ENCODE data around the gene PRR36. TPM values are rescaled to one million over a fixed set of nuclear protein-coding genes. Genes with fewer than 3 reads are reported as not detected.

The PRR36 gene
- polyA plus RNA-seq, 2 of the 4 experiments (the other 2 are of a cell fraction): 0.04 to 0.35 TPM

GRCh38 chr19:7920519-7921301 is 46.5 kb upstream of the PRR36 start:
- Histone ChIP-seq H3K9me3 (no peaks in the 10 kb centered on the region), H3K4me3 (peak overlapping the region; percentile 72), H3K4me1 (peaks cover 19% of the 10 kb centered on the region), H3K27ac (peak overlapping the region; percentile 95 to 96), H3K4me2 (peak overlapping the region; percentile 99)
- FAIRE-seq (no peak), DNase-seq (ENCODE audit: low read depth in 1 of 2, low spot score in 1 of 2) (peak; percentile 41 to 96), ATAC-seq (peak; percentile 4 to 48)
- WGBS (ENCODE audit: missing lambda C conversion rate): 9% methylated on average over 16 of the region's 62 CpGs
- POLR2A ChIA-PET: interaction anchor here (1.1 to 2.0 kb wide), 6 partner anchors 12 to 52 kb away, joined by 3 to 17 read pairs (median 8); partner anchors contain the start of genes MAP2K7 and TIMM44
- no peak for TF ChIP-seq TP53 (CRISPR knock-in tag; IDR thresholded peaks at IDR 0.05)
- TF ChIP-seq HDAC2 (IDR thresholded peaks at IDR 0.05): no peak
- no peak for TF ChIP-seq BHLHE40 (IDR thresholded peaks at IDR 0.05; ENCODE audit: low read depth, low read length)
- TF ChIP-seq BCL3 (IDR thresholded peaks at IDR 0.05): no peak
- no peak for TF ChIP-seq FOSL2 (IDR thresholded peaks at IDR 0.05)
- no peak for TF ChIP-seq FOSL2 (CRISPR knock-in tag; IDR thresholded peaks at IDR 0.05)
- TF ChIP-seq JUN (IDR thresholded peaks at IDR 0.05): peak in 1 of 2 experiments; percentile 4; a peak in 1 of 5 replicates
- CTCF ChIA-PET: interaction anchor here (1.3 to 2.7 kb wide), 5 partner anchors 9 to 68 kb away, joined by 4 to 10 read pairs (median 7); partner anchors contain the start of gene TIMM44

GRCh38 chr19:7919610-7920518 is 45.7 kb upstream of the PRR36 start, which contains the start of gene SNAPC2:
SNAPC2 (plus strand) TSS chr19:7920338; CDS start chr19:7920367, 29 bp downstream.
- Histone ChIP-seq H3K4me3 (peak within 1 kb of the TSS; percentile 72), H3K9me3 (no peaks in the 10 kb centered on the region), H3K4me1 (peaks cover 19% of the 10 kb centered on the region), H3K27ac (peak within 1 kb of the TSS; percentile 95 to 96), H3K4me2 (peak within 1 kb of the TSS; percentile 99)
- ATAC-seq (peak; percentile 27 to 71), DNase-seq (ENCODE audit: low read depth in 1 of 2, low spot score in 1 of 2) (peak; percentile 60 to 94), FAIRE-seq (no peak)
- ChIA-PET POLR2A (interaction anchor here (0.6 to 2.0 kb wide), 8 partner anchors 12 to 347 kb away, joined by 3 to 17 read pairs (median 3); partner anchors contain the start of genes MAP2K7 and TIMM44), CTCF (interaction anchor here (1.3 to 2.7 kb wide), 5 partner anchors 10 to 67 kb away, joined by 4 to 10 read pairs (median 7); partner anchors contain the start of gene TIMM44)
- 35% methylated on average over 18 of the region's 62 CpGs for WGBS (ENCODE audit: missing lambda C conversion rate)
- TF ChIP-seq USF2 (IDR thresholded peaks at IDR 0.05) (no peak), NPAS2 (CRISPR knock-in tag; IDR thresholded peaks at IDR 0.05; ENCODE audit: borderline replicate concordance) (no peak), HOXA7 (CRISPR knock-in tag; IDR thresholded peaks at IDR 0.05) (no peak), MAFK (IDR thresholded peaks at IDR 0.05; ENCODE audit: partially characterized antibody) (no peak), MAZ (IDR thresholded peaks at IDR 0.05; ENCODE audit: borderline replicate concordance, low read depth, low read length) (no peak), CHD2 (IDR thresholded peaks at IDR 0.05; ENCODE audit: low read length, partially characterized antibody) (peak; percentile 65), GATA3 (IDR thresholded peaks at IDR 0.05; ENCODE audit: borderline replicate concordance) (no peak), JUN (IDR thresholded peaks at IDR 0.05) (peak; percentile 66 to 75; a peak in 3 of 5 replicates), ZC3H11A (IDR thresholded peaks at IDR 0.05) (no peak), HOXB13 (CRISPR knock-in tag; IDR thresholded peaks at IDR 0.05; ENCODE audit: low read depth) (no peak), BCL3 (IDR thresholded peaks at IDR 0.05) (peak; percentile 69; the same call in 1 of the 3 replicates), HMGXB4 (CRISPR knock-in tag; IDR thresholded peaks at IDR 0.05; ENCODE audit: borderline replicate concordance) (no peak), ESRRA (IDR thresholded peaks at IDR 0.05; ENCODE audit: borderline replicate concordance, low read length) (no peak), E2F6 (IDR thresholded peaks at IDR 0.05; ENCODE audit: borderline replicate concordance, low read depth) (peak; percentile 45; the same call in 1 of the 2 replicates), PBX3 (IDR thresholded peaks at IDR 0.05) (no peak), NR3C1 (IDR thresholded peaks at IDR 0.05) (no peak), ELK1 (IDR thresholded peaks at IDR 0.05; ENCODE audit: low read depth, low read length) (no peak), ZFP36 (IDR thresholded peaks at IDR 0.05; ENCODE audit: borderline replicate concordance, partially characterized antibody) (no peak), CBX2 (IDR thresholded peaks at IDR 0.05; ENCODE audit: borderline replicate concordance, low read depth) (no peak), ZNF302 (CRISPR knock-in tag; IDR thresholded peaks at IDR 0.05) (no peak)
